ENCODE measurements around the gene LRRTM4.

LRRTM4 gene

GRCh38 chr2:77008853-77009252 lies 513.3 kb downstream of the LRRTM4 start:
- in situ Hi-C loops (cut with MboI; ENCODE audit: low sequenced_read_pairs): no loop called here

- in situ Hi-C loops (cut with MboI; ENCODE audit: low sequenced_read_pairs): no loop called here
Observed at GRCh38 chr2:77007686-77008085, 514.5 kb downstream of the LRRTM4 start.

GRCh38 chr2:77005522-77005921 lies 516.7 kb downstream of the LRRTM4 start:
- in situ Hi-C loops (cut with MboI; ENCODE audit: low sequenced_read_pairs): no loop called here

GRCh38 chr2:77001895-77002294 lies 520.3 kb downstream of the LRRTM4 start:
- in situ Hi-C loops (cut with MboI; ENCODE audit: low sequenced_read_pairs): no loop called here

- in situ Hi-C loops (cut with MboI; ENCODE audit: low sequenced_read_pairs): no loop called here
Observed at GRCh38 chr2:76998704-76999103, 523.5 kb downstream of the LRRTM4 start.

GRCh38 chr2:76998152-76998551 lies 524.0 kb downstream of the LRRTM4 start:
- in situ Hi-C loops (cut with MboI; ENCODE audit: low sequenced_read_pairs): no loop called here

- in situ Hi-C loops (cut with MboI; ENCODE audit: low sequenced_read_pairs): no loop called here
Observed at GRCh38 chr2:76997296-76997695, 524.9 kb downstream of the LRRTM4 start.

- in situ Hi-C loops (cut with MboI; ENCODE audit: low sequenced_read_pairs): no loop called here
Observed at GRCh38 chr2:76985387-76986136, 536.6 kb downstream of the LRRTM4 start.

GRCh38 chr2:76984359-76984758 lies 537.8 kb downstream of the LRRTM4 start:
- in situ Hi-C loops (cut with MboI; ENCODE audit: low sequenced_read_pairs): no loop called here

GRCh38 chr2:76980067-76980787 lies 541.9 kb downstream of the LRRTM4 start:
- in situ Hi-C loops (cut with MboI; ENCODE audit: low sequenced_read_pairs): no loop called here

GRCh38 chr2:76977846-76978727 lies 544.1 kb downstream of the LRRTM4 start:
- in situ Hi-C loops (cut with MboI; ENCODE audit: low sequenced_read_pairs): no loop called here

GRCh38 chr2:76975752-76976151 lies 546.4 kb downstream of the LRRTM4 start:
- in situ Hi-C loops (cut with MboI; ENCODE audit: low sequenced_read_pairs): no loop called here

GRCh38 chr2:76973610-76974009 lies 548.6 kb downstream of the LRRTM4 start:
- in situ Hi-C loops (cut with MboI; ENCODE audit: low sequenced_read_pairs): no loop called here

- in situ Hi-C loops (cut with MboI; ENCODE audit: low sequenced_read_pairs): no loop called here
Observed at GRCh38 chr2:76965772-76966171, 556.4 kb downstream of the LRRTM4 start.

- in situ Hi-C loops (cut with MboI; ENCODE audit: low sequenced_read_pairs): no loop called here
Observed at GRCh38 chr2:76958749-76959148, 563.4 kb downstream of the LRRTM4 start.

- in situ Hi-C loops (cut with MboI; ENCODE audit: low sequenced_read_pairs): no loop called here
Observed at GRCh38 chr2:76953733-76954347, 568.3 kb downstream of the LRRTM4 start.

- in situ Hi-C loops (cut with MboI; ENCODE audit: low sequenced_read_pairs): no loop called here
Observed at GRCh38 chr2:76946631-76947145, 575.5 kb downstream of the LRRTM4 start.

GRCh38 chr2:76940559-76940958 lies 581.6 kb downstream of the LRRTM4 start:
- in situ Hi-C loops (cut with MboI; ENCODE audit: low sequenced_read_pairs): no loop called here

GRCh38 chr2:76938153-76938552 lies 584.0 kb downstream of the LRRTM4 start:
- in situ Hi-C loops (cut with MboI; ENCODE audit: low sequenced_read_pairs): no loop called here

- in situ Hi-C loops (cut with MboI; ENCODE audit: low sequenced_read_pairs): no loop called here
Observed at GRCh38 chr2:76932550-76932949, 589.6 kb downstream of the LRRTM4 start.
